Endothelial cell of umbilical vein (primary cell): ENCODE measurements around the gene CCK. TPM values are rescaled to one million over a fixed set of nuclear protein-coding genes. Genes with fewer than 3 reads are reported as not detected.

ENCODE experiments used
- BruUV-seq: library from RNA; stranded (reverse); fragments of 400-500 nt; replicated peaks from 2 replicates; lab custom pipeline; 2021; lab: Mats Ljungman, UMichigan
- CTCF ChIA-PET: fragments of 300-600, 350-600 bp; sonication (Branson Sonifier 250); formaldehyde crosslinking; loops from one replicate; lab custom pipeline; 2021; ENCODE audit warnings: antibody characterized with exemption, inconsistent platforms; lab: Charles Lee
- POLR2A ChIA-PET: fragments of 300-600, 350-600 bp; sonication (Branson Sonifier 250); formaldehyde crosslinking; loops from one replicate; lab custom pipeline; 2021; ENCODE audit warnings: antibody characterized with exemption, inconsistent platforms; lab: Charles Lee
- DNase-seq: peaks from one replicate; pipeline ENCODE4 v3.0.0-alpha.2; 2011; ENCODE audit warnings: low read depth, low spot score
- FAIRE-seq: peaks from 2 replicates; lab custom pipeline; 2011; peaks lifted over from hg19 to GRCh38; lab: Jason Lieb, UNC
- H2AFZ ChIP-seq: 2 replicates; pipeline ENCODE4 v1.6.0; 2012; ENCODE audit warnings: low read depth, low read length, control low read depth, inconsistent platforms
- H3K27ac ChIP-seq: 2 replicates; pipeline ENCODE4 v1.5.1; 2011; ENCODE audit warnings: low read depth, mild to moderate bottlenecking, control low read depth, low read length, moderate library complexity; ENCODE audit not compliant: insufficient read depth
- H3K27me3 ChIP-seq, 2 experiments: 2 replicates each; pipeline versions ENCODE4 v1.6.0 to v1.6.1; 2011; ENCODE audit warnings: low read length in 2 of 2, mixed read lengths in 1 of 2; ENCODE audit not compliant: control insufficient read depth in 2 of 2, insufficient read depth in 2 of 2
- H3K36me3 ChIP-seq, 2 experiments: 2 replicates in 1 of 2; 3 replicates in 1 of 2; pipeline ENCODE4 v1.5.1; 2011; ENCODE audit warnings: low read length in 2 of 2, mild to moderate bottlenecking in 1 of 2, moderate library complexity in 1 of 2; ENCODE audit not compliant: control insufficient read depth in 2 of 2, insufficient read depth in 2 of 2; ENCODE audit errors: extremely low read depth in 1 of 2
- H3K4me1 ChIP-seq: 3 replicates; pipeline ENCODE4 v1.5.1; 2011; ENCODE audit warnings: mild to moderate bottlenecking, low read length; ENCODE audit not compliant: control insufficient read depth, insufficient read depth; ENCODE audit errors: extremely low read depth
- H3K4me2 ChIP-seq: 2 replicates; pipeline ENCODE4 v1.6.1; 2011; ENCODE audit warnings: low read length, control low read depth, mixed read lengths; ENCODE audit not compliant: insufficient read depth
- H3K4me3 ChIP-seq, 3 experiments: fragments of 200-600 bp in 1 of 3; sonication (generic), shearing (Covaris generic) in 1 of 3; replicated peaks in 1 of 3; 2 replicates each; pipeline ENCODE4 v1.5.1; 2011 to 2016; ENCODE audit warnings: control low read depth in 3 of 3, low read length in 3 of 3, mild to moderate bottlenecking in 2 of 3, inconsistent platforms in 1 of 3, low read depth in 1 of 3, moderate library complexity in 1 of 3; ENCODE audit not compliant: insufficient read depth in 1 of 3
- H3K79me2 ChIP-seq: 2 replicates; pipeline ENCODE4 v1.6.0; 2012; ENCODE audit warnings: low read length, inconsistent platforms; ENCODE audit not compliant: control insufficient read depth, insufficient read depth
- H3K9ac ChIP-seq: replicated peaks from 2 replicates; pipeline ENCODE3; 2011; ENCODE audit warnings: low read length, control low read depth; ENCODE audit not compliant: insufficient read depth; ENCODE audit errors: extremely low read depth
- H3K9me1 ChIP-seq: replicated peaks from 3 replicates; pipeline ENCODE4 v1.6.0; 2011; ENCODE audit warnings: mild to moderate bottlenecking, low read length; ENCODE audit not compliant: control insufficient read depth, insufficient read depth; ENCODE audit errors: extremely low read depth
- H3K9me3 ChIP-seq: replicated peaks from 2 replicates; pipeline ENCODE4 v1.5.1; 2012; ENCODE audit warnings: low read length, inconsistent platforms; ENCODE audit not compliant: control insufficient read depth, insufficient read depth
- H4K20me1 ChIP-seq: replicated peaks from 2 replicates; pipeline ENCODE3; 2011; ENCODE audit warnings: mild to moderate bottlenecking, low read length; ENCODE audit not compliant: control insufficient read depth, insufficient read depth; ENCODE audit errors: extremely low read depth
- CTCF ChIP-seq, 2 donors: IDR thresholded peaks; 1 replicate in 1 of 2; 2 replicates in 1 of 2; pipeline ENCODE4 v1.5.1; 2011; ENCODE audit warnings: low read length in 2 of 2, mild to moderate bottlenecking in 2 of 2, moderate library complexity in 2 of 2, control low read depth in 1 of 2, inconsistent platforms in 1 of 2, low read depth in 1 of 2; ENCODE audit not compliant: insufficient read depth in 1 of 2; ENCODE audit errors: extremely low read depth in 1 of 2
- EZH2 ChIP-seq: IDR thresholded peaks from 2 replicates; pipeline ENCODE4 v1.6.1; 2012; ENCODE audit warnings: borderline replicate concordance, low read depth, mild to moderate bottlenecking, moderate library complexity, low read length, inconsistent platforms; ENCODE audit not compliant: severe bottlenecking
- FOS ChIP-seq: IDR thresholded peaks from 2 replicates; pipeline ENCODE4 v1.6.1; 2011; ENCODE audit warnings: mild to moderate bottlenecking, low read length, moderate library complexity, borderline replicate concordance; ENCODE audit not compliant: insufficient read depth
- GATA2 ChIP-seq: IDR thresholded peaks from 2 replicates; pipeline ENCODE4 v1.7.0; 2011; ENCODE audit warnings: low read depth, mild to moderate bottlenecking, moderate library complexity, mixed read lengths, low read length; ENCODE audit not compliant: insufficient read length, insufficient read depth
- JUN ChIP-seq: IDR thresholded peaks from 2 replicates; pipeline ENCODE4 v1.6.1; 2011; ENCODE audit warnings: borderline replicate concordance, low read depth; ENCODE audit not compliant: insufficient read length, insufficient read depth
- MYC ChIP-seq: IDR thresholded peaks from one replicate; pipeline ENCODE4 v1.6.1; 2011; ENCODE audit warnings: mild to moderate bottlenecking, low read depth, low read length
- POLR2A ChIP-seq: IDR thresholded peaks from 2 replicates; pipeline ENCODE4 v1.6.1; 2012; ENCODE audit warnings: low read depth, mild to moderate bottlenecking, control low read depth, low read length
- POLR2AphosphoS5 ChIP-seq: IDR thresholded peaks from 2 replicates; pipeline ENCODE4 v1.6.1; 2012; ENCODE audit warnings: low read depth, mild to moderate bottlenecking, control low read depth, low read length, moderate library complexity; ENCODE audit not compliant: insufficient read depth
- dilution Hi-C: fragments of 300-500 bp; cut with MboI; formaldehyde crosslinking; loops from one replicate; pipeline ENCODE4 v1.15.0; 2019; ENCODE audit warnings: low sequenced_read_pairs; ENCODE audit not compliant: extremely low pct_ligation_motif_present
- intact Hi-C: fragments of 100-400 bp; cut with micrococcal nuclease; formaldehyde crosslinking; loops from one replicate; pipeline ENCODE4 v1.10.0; 2022
- polyA plus RNA-seq, 4 experiments: library from polyadenylated mRNA; depleted of rRNA in 3 of 4; stranded (reverse) in 3 of 4; unstranded in 1 of 4; fragments of >200 nt; gene quantifications; 2 replicates each; pipeline versions ENCODE4 v1.2.1 to v1.2.3, GENCODE V29; 2011 to 2012; ENCODE audit warnings: missing spikeins in 1 of 4
- total RNA-seq: library from RNA; stranded (reverse); gene quantifications from 2 replicates; pipeline ENCODE4 v1.2.3, GENCODE V29; 2021
- TF ChIP-seq, protein P1 (sequence below): IDR thresholded peaks from 2 replicates; pipeline ENCODE4 v1.6.1; 2011; ENCODE audit not compliant: insufficient read depth, insufficient read length

CCK gene
- total and polyA plus RNA-seq, 2 donors (not counting 3 experiments of a cell fraction or from before 2014, with no cell fraction given) = not detected

DNA sequence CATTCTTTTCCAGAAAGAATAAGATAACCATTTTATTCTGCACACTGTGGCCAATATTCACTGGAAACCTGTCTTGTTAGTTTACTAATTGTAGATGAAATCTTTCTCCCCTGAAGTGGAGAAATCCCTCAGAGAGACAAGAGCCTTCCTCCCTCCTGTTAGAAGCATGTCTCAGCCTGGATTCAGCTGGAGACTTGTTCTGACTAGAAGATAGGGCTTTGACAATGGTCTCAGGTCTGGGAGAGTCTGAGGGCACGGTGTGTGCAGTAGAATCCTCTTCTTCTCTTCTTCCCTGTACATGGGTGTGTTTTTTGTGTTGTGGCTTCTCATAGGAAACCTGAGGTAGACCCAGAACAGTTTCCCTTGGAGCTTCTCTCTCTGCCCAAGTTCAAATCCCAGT lies 19.9 kb downstream of the CCK start:
- Histone ChIP-seq H3K4me2 (no peak overlapping the region), H3K9ac (no peak overlapping the region), H3K9me3 (no peaks in the 10 kb centered on the region), H3K27ac (no peak overlapping the region), H4K20me1 (no peaks in the 10 kb centered on the region), H3K4me3 (no peak overlapping the region), H3K27me3 (peaks cover 20 to 24% of the 10 kb centered on the region in 2 experiments), H3K36me3 (no peaks in the 10 kb centered on the region), H3K79me2 (no peaks in the 10 kb centered on the region), H3K9me1 (no peaks in the 10 kb centered on the region), H2AFZ (no peak overlapping the region), H3K4me1 (no peaks in the 10 kb centered on the region)
- intact Hi-C loops = no loop called here
- dilution Hi-C loops = no loop called here
- FAIRE-seq (no peak), DNase-seq (no peak)
- POLR2A ChIA-PET = no interaction called here
- CTCF ChIA-PET = interaction anchor here (1.2 to 5.7 kb wide), 6 partner anchors 16 to 301 kb away, joined by 4 to 156 read pairs (median 24); no protein-coding TSS in a partner anchor
- TF ChIP-seq, protein P1, sequence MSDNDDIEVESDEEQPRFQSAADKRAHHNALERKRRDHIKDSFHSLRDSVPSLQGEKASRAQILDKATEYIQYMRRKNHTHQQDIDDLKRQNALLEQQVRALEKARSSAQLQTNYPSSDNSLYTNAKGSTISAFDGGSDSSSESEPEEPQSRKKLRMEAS = no peak
- TF ChIP-seq POLR2AphosphoS5 = no peak
- BruUV-seq = no TSS peak

- intact Hi-C loops (no loop called here), dilution Hi-C loops (no loop called here)
- POLR2A ChIA-PET = no interaction called here
- Histone ChIP-seq H3K79me2 (no peaks in the 10 kb centered on the region), H2AFZ (no peak overlapping the region), H3K27me3 (peaks cover 7 to 11% of the 10 kb centered on the region in 2 experiments), H3K4me3 (no peak overlapping the region), H3K9me1 (no peaks in the 10 kb centered on the region), H3K9ac (no peak overlapping the region), H3K36me3 (no peaks in the 10 kb centered on the region), H3K4me1 (no peaks in the 10 kb centered on the region), H3K9me3 (no peaks in the 10 kb centered on the region), H4K20me1 (no peaks in the 10 kb centered on the region), H3K27ac (no peak overlapping the region), H3K4me2 (no peak overlapping the region)
- DNase-seq = no peak
- no TSS peak for BruUV-seq
- CTCF ChIA-PET = interaction anchor here (1.4 kb wide), 1 partner anchor 11 kb away, joined by 3 read pairs; no protein-coding TSS in a partner anchor
- TF ChIP-seq POLR2AphosphoS5 = no peak
- no peak for TF ChIP-seq POLR2A
- no peak for TF ChIP-seq GATA2
- TF ChIP-seq JUN = no peak
- no peak for TF ChIP-seq EZH2
- TF ChIP-seq CTCF (IDR thresholded peaks at IDR 0.05; ENCODE audit: extremely low read depth in 1 of 2, insufficient read depth in 1 of 2, low read depth in 1 of 2, low read length in 2 of 2) = no peak
- TF ChIP-seq, protein P1 = no peak
- no peak for TF ChIP-seq MYC
- TF ChIP-seq FOS = no peak
- FAIRE-seq = no peak
Measured at GRCh38 chr3:42236611-42237010, 29.4 kb downstream of the CCK start.
